GM21360 (cell line): ENCODE measurements around the gene ORC1.

Experiments used
- ATAC-seq: cut with Tn5 transposase; IDR thresholded peaks from one replicate; pipeline ENCODE4 v1.9.1; 2021; ENCODE audit warnings: mild to moderate bottlenecking, moderate library complexity; ENCODE audit not compliant: unreplicated experiment

Gene ORC1

DNA sequence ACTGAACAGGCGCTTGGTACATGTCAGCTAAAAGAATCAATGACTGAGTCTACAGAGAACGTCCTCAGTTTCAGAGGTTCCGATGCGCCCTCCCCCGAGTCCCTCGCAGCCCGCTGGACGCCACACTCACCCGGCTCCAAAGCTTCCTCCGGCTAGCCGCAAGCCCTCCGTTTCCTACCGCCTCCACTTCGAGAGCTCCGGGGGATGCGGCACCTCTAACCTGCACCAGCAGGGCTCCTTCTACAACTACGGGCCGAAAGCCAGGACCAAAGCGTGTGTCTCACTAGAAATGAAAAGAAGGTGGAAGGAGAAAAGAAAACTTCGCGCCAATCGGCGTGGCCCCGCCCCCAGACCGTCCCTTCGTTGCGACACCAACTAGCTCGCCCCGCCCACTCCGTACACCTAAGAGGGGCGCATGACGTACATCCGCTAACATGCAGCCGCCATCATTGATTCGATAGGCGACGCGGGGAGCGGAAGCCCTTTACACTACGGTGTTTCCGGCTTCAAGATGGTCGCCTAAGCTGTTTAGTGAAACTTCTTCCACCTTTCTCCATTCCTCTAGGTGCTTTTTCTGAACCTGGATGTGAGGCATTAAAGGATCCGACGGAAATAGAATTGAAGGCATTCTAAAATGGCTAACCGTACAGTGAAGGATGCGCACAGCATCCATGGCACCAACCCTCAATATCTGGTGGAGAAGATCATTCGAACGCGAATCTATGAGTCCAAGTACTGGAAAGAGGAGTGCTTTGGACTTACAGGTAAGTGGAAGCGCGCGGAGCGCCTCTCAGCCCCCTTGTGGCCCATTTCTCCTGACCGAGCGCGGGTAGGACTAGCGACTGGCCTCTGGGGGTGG lies at the start of gene ORC1, which contains the start of gene PRPF38A:
ORC1 (minus strand) TSS at position 308 of the 859 bp plus-strand sequence. CDS start 2,200 bp downstream, outside the sequence.
PRPF38A (plus strand) TSS at position 487 of the 859 bp plus-strand sequence; CDS start at position 635, 148 bp downstream.
- peak; percentile 89 for ATAC-seq

DNA sequence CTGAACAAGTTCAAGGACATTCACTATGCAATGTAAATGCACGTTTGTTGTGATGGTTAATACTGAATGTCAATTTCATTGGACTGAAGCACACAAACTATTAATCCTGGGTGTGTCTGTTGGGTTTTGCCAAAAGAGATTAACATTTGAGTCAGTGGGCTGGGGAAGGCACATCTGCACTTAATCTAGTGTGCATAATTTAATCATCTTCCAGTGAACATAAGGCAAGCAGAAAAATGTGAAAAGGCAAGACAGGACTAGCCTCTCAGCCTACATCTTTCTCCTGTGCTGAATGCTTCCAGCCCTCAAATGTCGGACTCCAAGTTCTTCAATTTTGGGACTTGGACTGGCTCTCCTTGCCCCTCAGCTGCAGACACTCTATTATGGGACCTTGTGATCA lies 40.2 kb upstream of the ORC1 start:
- ATAC-seq: no peak

DNA sequence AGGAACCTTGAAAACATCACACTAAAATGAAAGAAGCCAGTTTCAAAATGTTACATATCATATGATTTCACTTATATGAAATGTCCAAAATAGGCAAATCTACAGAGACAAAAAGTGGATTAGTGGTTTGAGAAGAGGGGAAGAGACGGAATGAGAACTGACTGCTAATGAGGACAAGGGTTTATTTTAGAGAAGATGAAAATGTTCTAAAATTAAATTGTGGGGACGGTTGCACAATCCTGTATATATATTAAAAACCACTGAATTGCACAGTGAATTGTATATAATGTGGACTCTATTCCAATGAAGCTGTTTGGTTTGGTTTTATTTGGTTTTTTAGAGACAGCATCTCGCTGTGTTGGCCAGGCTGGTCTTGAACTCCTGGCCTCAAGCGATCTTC lies 35.8 kb upstream of the ORC1 start:
- no peak for ATAC-seq

DNA sequence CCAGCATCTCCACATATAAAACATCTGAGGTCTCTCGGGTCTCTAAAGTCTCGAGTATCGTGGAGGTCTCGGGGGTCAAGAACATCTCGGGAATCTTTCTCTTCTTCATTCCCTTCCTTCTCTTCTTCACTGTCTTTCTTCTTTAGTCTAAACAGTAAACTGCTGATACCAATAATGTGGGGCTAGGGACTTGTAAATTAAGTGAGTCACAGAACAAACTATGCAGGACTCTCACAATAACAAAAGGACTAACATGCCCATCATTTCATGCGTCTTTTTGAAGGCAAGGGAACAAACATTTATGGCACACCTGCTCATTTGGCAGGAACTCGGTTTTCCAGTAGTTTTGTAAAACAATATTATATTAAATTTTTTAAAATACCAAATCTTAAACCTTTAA lies 32.6 kb upstream of the ORC1 start:
- no peak for ATAC-seq

DNA sequence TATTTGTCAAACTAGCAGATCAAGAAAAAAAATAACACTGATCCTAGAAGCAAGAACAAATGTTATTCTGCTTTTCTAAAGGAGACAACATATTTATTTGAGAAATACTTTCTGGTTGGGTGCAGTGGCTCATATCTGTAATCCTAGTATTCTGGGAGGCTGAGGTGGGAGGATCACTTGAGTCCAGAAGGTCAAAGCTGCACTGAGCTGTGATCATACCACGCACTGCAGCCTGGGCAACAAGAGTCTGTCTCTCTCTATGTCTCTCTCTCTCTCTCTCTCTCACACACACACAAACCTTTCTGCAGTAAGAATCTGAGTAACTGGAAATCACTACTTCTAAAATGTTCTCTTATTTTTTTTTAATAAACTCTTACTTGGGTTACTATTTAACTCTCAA lies 31.4 kb upstream of the ORC1 start:
- no peak for ATAC-seq

DNA sequence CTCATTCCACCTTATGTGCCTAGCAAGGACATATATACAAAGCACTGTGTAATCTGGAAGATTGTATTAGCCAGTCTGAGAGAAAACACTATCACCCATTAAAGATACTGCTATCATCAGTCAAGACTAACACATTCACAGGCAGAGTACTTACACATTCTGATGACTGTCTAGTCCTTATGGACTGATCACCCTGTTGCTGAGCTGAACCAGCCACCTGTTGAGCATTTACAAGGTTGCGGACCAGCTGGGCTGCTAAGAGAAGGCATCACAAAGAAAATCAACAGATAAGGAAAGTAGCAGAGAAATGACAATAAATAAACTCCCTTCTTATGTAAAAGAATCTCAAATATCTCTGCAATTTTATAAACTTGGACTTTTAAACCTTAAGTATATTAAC lies 31.0 kb upstream of the ORC1 start:
- ATAC-seq: no peak

DNA sequence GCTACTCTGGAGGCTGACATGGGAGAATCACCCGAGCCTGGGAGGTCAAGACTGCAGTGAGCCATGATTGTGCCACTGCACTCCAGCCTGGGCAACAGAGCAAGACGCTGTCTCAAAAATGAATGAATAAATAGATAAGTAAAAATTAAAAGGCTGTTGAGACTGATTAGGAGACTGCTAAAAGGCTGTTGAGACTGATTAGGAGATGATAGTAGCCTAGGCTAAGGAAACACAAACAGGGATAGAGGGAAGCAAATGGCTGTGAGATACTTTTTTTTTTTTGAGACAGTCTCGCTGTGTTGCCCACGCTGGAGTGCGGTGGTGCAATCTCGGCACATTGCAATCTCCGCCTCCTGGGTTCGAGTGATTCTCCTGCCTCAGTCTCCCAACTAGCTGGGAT lies 28.6 kb upstream of the ORC1 start:
- ATAC-seq: no peak

DNA sequence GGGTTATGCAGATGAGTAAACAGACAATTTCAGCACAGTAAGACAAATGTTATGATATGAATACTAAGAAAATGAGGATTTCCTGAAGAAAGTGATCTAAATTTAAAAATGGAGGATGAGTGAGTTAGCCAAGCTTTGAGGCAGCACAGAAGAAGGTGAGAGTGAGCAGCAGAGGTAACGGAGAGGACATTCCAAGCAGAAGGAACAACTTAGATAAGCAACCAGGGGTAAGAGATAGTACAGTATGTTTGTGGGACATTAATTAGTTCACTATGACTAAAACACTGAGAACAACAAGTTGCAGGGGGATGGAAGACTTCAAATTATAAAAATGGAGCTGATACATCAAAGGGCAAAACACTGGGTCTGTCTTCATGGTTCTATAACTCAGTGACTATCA lies 22.9 kb upstream of the ORC1 start:
- no peak for ATAC-seq

DNA sequence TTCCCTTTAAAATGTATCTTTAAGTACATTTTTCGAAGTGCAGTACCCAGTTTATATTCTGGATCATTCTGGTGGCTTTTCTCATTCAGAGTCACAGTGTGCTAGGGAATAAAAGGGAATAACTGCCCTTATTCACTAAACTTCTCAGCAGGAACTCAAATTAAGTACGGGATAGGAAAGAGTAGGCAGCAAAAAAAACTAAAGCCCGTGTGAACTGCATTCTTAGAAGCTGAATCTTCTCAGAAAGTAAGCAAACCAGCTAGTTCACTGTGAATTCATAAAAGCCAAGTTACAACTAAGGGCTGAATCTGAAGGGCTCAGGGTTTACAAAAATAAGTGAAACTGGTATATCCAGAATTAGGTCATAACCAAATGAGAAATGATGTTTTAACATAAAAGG lies 22.1 kb upstream of the ORC1 start:
- no peak for ATAC-seq

DNA sequence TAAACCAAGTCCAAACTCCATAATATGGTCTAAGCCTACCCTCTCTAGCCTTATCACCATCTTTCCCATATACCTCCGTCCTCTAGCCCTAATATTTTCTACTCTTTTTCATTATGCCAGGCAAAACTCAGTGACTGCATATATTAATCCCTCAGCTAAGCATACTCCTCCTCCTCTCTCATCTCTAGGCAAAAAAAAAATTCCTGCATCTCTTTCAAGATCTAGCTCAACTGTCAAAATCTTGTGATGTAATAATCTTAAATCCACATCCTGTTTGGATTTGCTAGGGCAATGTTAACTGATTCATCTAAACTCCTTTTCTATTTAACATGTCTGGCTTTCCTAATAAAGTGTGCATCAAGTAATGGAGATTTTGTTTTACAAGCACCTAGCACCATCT lies 20.6 kb upstream of the ORC1 start:
- ATAC-seq: no peak

DNA sequence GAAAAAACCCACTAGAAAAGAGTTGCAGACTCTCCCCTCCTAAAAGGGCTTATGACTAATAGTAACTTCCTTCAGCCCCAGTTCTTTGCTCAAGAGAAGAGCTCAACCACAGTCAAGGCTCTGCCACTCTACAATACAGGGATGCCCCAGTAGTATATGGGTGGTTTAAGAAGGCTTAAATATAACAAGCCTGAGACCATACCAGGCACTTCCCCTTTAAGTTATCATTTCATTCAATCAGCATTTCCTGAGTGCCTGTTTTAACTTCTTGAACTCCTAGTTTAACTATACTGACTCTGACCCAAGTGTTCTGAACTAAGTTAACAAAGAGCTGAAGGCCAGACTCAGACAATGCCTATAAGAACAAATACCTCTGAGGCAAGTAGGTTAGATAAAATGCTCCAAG lies 20.0 kb upstream of the ORC1 start:
- ATAC-seq: no peak

DNA sequence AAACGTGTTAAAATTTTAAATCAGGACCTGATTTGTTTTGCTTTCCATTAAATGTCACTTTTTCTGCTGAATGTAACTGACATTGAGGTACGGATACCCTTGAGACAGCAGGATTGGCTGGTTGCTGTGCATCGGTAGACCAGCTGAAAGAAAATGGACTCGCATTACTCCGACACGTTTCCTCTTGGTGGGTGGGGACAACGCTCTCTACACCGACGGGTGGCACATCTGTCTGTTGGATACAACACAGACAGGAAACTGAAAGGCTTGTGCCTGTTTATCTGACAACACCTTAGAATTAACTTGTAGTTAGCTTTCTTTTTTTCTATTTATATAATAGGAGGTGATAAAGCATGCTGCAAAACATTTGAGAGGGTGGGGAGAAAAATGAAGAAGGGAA lies 19.5 kb upstream of the ORC1 start:
- no peak for ATAC-seq

DNA sequence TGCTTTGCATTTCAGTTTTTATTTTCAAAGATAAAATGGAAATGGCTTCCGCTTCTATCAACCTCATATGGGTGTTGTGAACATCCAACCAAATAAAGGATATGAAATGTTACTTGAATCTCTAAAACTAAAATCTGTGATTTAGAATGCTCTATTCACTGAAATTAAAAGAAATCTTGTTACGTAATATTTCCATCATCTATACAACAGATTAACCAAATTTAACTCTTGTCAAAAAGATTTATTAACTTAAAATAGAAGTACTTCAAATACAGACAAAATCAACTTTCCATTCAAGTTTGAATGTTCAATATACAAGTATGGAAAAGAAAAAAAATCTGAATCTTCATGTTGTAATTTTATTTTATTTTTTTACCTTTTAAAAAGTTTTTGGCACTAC lies 18.8 kb upstream of the ORC1 start:
- ATAC-seq: no peak

DNA sequence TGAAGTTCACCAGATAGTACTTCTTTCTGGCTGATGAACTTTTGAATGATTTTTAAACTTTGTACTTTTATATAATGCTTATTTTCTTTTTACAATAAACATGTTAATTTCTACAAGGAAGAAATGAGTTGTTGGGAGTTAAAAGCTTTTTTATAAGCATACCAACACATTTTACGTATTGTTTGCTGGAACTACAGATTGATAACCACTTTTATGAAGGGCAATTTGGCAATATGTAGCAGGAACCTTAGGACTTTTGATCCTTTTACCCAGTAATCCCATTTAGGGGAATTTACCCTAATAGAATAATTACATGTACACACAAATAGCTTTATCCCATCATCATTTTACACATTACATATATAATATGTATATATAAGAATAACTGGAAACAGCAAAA lies 16.5 kb upstream of the ORC1 start:
- ATAC-seq: no peak

DNA sequence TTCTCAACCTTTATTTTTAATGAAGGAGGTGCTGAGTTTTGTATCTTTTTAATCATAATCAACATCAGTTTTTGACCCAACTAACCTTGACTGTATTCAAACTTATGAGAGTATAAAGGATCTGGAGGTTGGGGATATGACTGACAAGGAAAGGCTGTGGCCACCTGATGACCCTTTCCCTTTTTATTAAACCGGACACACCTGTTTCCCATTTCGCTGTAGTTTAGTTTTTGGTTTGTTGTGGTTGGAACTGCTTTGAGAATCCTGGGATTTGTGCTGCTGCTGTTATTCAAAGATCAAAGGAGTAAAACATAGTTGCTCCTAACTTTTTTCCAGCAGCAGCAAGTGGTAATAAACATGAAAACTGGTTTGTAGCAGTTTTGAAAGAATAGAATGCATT lies 12.6 kb upstream of the ORC1 start:
- no peak for ATAC-seq

DNA sequence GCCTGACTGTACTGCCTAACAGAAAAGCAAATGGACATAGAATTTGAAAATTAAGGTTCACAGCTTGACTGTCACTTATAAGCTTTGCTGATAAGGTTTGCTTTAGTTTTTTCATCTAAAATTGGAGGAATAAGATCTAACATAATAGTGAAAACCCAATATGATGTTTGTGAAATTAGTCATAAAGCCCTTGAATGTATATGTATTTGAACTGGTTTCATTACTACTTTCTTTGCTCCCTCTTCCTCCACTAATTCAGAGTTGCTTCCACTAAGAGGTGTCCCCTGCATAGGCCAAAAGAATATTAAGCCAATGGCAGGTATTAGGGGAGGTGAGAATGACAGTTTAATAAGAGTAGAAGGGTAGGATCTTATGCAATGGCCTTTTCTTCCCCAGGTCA lies 10.7 kb upstream of the ORC1 start:
- no peak for ATAC-seq

DNA sequence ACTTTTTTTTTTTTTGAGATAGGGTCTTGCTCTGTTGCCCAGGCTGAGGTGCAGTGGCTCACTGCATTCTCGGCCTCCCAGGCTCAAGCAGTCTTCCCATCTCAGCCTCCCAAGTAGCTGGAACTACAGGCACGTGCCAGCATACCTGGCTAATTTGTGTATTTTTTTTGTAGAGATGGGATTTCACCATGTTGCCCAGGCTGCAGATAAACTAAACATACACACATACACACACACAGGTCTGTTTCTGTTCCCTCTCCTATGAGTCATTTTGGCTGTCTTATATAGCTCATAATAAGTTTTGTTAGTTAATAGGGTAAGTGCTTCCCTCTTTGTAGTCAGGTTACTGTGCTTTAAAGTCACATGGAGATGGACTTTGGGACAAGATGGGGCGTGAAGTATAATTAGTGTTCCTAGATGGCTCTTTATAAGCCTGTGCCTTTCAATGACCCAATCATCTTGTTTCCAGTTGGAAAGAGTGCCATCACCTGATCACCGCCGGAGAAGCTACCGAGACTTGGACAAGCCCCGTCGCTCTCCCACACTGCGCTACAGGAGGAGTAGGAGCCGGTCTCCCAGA lies 9.3 kb upstream of the ORC1 start:
- ATAC-seq: no peak

DNA sequence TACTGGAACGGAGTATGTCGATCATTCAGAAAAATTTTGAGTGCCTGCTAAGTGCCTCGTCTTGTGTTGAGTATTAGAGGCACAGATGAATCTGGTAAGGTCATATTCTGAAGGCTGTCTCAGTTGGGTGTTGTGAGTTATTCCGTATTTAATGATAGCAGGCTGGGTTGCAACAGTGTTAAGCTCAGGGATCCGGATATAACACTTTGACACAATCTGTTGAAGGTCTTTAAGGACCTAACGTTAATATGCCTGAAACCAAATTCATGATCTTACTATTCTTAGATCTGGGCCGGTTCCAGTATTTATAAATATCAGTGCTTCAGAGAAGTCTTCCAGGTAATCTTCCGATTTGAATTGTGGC lies 734 bp upstream of the ORC1 start:
- no peak for ATAC-seq

DNA sequence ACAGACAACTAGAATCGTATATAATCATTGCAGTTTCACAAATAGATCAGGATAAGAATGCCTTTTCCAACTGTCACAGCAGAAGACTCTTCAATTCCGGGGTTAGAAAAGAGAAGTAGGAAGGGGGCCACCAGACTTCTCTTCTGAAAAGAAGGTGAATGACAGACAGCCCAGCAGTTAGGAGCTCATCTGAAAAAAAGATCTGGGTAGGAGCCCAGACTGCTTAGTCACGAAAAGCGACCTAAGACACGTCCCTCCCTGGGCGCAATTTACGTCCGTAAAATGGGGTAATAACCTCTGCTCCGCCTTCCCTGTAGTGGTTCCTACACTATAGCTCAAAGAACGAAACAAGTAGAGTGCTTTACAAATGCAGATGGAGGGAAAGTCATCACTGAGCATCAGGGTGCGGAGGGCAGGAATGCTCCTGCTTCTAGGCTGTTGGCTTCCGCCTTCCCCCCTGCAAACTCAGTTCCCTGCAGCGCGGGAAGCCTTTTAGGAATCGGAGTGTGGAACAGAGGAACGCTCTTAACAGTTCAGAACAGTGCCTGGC lies 582 bp downstream of the ORC1 start:
- peak; percentile 32 for ATAC-seq

DNA sequence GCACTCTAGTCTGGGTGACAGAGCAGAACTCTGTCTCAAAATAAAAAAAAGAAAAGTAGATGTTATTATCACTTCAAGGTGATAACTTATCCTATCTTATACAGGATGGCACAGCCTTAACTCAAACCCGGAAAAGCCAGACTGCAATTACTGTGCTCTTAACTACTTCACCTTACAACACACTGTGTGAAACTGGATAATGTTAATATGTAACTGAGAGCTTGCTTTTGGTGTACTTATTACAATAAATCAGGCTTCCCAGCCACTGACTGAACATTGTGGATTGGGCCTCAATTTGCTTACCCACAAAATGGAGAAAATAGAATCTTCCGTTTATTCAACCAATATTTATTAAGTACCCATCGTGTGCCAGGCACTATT lies 1.4 kb downstream of the ORC1 start:
- no peak for ATAC-seq

DNA sequence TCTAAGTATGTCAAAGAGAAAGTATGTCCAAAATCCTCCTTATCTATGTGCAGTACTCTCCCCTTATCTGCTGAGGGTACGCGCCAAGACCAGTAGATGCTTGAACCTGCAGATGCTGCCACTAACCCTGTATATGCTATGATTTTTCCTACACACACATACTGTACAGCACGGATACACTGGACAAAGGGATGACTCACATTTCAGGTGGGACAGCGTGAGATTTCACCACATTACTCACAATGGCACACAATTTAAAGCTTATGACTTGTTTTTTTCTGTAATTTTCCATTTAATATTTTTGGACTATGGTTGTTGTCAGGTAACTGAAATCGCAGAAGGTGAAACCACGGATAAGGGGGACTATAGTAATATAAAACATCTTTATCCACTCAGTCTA lies 4.1 kb downstream of the ORC1 start:
- ATAC-seq: no peak

DNA sequence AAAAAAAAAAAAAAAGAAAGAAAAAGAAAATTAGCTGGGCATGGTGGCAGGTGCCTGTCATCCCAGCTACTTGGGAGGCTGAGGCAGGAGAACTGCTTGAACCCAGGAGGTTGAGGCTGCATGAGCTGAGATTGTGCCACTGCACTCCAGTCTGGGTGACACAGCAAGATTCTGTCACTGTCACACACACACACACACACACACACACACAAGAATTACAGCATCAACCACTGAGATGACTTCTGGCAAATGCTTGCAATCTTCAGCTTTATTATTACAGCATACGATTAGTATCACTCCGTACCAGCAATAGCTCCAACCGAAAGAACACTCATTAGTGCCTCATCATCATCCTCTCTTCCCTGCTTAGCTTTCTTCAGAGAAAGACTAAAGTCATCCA lies 4.6 kb downstream of the ORC1 start:
- no peak for ATAC-seq
